NCI-H1092 treated with DMSO at 0.1 percent for 48 hours (cell line): ENCODE results near the gene CTSA.
"Not testable (repeated sequence)": the region's sequence is repeated elsewhere in the genome, so short reads cannot be mapped to it uniquely, and the experiment has no call there.

Experiments
- DNase-seq: peaks from one replicate; lab custom pipeline; 2025; lab: John Stamatoyannopoulos, UW

Gene CTSA

DNA sequence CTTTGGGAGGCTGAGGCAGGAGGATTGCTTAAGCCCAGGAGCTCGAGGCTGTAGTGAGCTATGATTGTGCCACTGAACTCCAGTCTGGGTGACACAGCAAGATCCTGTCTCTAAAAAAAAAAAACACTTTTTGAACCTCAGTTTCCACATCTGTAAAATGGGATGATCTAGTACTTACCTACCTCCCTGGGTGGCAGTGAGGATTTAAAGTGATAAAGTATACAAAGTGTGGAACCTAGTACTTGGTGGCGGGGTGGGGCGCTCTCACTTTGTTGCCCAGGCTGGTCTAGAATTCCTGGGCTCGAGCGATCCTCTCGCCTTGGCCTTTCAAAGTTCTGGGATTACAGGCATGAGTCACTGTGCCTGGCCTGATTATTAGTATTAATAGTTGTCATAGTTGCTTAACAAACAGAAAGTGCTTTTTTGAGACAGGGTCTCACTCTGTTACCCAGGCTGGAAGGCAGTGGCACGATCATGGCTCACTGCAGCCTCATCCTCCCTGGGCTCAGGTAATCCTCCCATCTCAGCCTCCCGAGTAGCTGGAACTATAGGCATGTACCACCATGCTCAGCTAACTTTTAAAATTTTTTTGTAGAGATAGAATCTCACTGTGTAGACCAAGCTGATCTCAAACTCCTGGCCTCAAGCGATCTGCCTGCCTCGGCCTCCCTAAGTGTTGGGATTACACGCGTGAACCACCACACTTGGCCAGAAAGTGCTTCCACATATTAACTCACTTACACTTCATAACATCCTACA is 27.8 kb downstream of the CTSA start:
- DNase-seq: no peak

DNA sequence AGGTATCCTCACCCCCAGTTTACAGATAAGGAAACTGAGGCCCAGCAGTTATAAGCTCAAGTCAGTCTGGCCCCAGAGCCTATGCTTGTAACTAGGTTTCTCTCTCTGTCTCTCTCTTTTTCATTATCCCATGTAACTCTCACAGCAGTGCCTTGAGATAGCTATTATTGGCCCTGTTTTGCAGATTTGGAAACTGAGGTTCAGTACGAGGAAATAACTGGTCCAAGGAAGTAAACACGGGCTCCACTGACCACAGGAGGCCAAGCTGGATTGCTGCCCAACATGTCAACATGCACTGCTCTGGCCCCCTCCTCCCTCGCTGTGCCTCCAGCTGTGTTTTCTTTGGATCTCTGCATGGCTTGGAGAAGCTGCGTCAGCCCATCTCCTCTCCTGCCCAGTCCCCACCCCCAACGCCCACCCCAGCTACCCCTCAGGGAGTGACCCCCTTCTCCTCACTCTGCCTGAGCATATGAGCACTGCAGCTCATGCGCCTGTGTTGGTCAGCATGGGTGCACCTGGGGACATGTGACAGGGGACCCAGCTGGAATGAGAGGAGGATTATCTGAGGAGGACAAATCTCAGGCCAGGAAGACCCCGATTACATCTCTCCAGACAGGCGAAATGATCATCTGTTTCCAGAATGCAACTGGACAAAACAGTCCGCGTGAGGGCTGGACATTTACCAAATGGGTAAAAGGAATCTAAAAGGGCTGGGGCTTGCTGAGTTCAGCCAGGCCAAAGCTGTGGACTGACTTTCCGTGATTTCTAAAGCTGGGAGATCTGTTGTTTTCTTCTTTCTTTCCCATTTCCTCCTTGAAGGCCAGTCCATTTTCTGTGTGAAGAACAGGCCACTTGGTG is 28.6 kb downstream of the CTSA start:
- DNase-seq: peak; percentile 5

DNA sequence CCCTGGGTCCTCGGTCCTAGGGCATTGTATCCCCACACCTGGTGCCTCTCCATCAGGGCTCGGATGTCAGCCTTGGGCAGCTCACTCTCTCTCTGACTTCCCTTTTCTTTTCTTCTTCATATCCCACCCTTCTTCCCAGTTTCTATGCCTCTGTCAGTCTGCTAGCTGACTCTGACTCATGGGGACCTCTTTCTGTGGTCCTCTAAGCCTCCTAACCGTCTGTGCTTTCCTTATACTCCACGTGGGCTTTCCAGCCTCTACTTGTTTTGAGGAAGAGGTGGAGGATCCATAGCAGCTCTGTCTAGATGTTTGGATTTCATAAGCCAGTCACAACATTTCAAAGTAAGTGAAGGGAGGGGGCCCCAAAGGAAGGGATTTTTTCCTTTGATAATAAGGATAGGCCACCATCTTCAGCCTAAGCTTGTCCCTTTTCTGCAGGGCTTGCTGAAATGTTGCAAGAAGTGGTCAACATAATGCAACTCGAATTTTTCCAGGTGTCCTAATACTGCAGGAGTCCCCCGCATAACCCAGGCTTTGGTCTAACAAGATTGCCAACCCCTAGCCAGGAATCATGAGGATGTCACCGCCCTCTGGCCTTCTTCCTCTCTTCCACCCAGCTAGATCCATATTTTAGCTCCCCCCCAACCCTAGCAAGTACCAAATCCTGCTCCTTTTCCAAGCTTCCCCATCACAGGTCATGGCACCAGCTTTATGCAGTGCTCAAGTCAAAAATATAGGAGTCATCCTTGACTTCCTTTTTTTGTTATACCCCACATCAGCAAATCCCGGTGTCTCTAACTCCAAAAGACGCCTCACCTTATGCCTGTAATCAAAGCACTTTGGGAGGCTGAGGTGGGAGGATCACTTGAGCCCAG is 29.6 kb downstream of the CTSA start:
- no peak for DNase-seq

DNA sequence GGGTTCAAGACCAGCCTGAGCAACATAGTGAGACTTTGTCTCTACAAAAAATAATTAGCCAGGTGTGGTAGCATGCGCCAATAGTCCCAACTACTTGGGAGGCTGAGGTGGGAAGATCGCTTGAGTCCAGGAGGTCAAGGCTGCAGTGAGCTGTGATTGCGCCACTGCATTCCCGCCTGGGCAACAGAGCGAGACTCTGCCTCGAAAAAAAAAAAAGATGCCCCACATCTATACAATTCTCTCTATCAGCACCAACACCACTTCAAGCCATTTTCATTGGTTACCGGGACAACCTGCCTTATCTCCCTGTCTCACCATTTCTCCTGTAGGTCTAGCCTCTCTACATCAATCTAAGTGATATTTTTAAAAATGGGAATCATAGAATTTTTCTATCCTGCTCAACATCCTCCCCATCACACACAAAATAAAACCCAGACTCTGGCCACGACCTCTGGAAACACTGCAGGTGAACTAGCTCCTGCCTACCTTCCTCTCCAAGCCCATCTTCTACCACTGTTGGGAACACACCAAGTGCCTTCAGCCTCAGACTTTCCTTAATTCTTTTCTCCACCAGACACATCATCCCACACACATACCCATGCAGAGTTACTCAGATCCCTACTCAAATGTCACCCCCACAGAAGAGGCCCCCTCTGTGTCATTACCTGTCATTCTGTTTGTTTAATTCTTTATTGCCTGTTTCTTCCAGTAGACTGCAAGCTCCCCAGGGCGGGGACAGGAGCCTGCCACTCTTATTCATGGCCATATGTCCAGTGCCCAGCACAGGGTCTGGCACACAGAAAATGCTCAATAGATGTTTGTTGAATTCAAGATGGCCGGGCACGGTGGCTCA is 30.4 kb downstream of the CTSA start:
- no peak for DNase-seq

DNA sequence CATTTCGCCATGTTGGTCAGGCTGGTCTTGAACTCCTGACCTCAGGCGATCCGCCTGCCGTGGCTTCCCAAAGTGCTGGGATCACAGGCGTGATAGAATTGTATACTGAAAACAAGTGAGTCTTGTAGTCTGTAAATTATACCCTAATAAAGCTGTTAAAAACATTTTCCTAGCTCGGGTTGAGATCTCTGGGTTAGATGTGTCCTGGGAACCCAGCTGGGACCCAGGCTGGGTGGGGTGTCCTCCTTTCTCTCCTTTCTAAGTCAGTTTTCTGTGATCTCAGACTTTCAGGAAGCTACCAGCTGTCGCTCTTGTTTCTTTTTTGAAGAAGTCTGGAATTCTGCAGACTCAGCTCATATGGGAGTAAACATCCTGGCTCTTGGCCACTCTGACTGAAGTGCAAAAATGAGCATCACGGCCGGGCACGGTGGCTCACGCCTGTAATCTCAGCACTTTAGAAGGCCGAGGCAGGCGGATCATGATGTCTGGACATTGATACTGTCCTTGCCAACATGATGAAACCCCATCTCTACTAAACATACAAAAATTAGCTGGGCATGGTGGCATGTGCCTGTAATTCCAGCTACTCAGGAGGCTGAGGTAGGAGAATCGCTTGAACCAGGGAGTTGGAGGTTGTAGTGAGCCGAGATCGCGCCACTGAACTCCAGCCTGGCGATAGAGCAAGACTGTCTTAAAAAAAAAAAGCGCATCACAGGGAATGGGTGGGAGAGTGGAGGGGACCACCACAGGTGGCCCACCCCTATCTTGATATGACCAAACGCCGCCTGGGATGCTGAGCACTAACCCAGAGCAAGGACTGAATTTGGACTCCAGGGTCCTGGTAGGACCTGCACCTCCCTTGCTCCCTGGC is 33.5 kb downstream of the CTSA start:
- no peak for DNase-seq

DNA sequence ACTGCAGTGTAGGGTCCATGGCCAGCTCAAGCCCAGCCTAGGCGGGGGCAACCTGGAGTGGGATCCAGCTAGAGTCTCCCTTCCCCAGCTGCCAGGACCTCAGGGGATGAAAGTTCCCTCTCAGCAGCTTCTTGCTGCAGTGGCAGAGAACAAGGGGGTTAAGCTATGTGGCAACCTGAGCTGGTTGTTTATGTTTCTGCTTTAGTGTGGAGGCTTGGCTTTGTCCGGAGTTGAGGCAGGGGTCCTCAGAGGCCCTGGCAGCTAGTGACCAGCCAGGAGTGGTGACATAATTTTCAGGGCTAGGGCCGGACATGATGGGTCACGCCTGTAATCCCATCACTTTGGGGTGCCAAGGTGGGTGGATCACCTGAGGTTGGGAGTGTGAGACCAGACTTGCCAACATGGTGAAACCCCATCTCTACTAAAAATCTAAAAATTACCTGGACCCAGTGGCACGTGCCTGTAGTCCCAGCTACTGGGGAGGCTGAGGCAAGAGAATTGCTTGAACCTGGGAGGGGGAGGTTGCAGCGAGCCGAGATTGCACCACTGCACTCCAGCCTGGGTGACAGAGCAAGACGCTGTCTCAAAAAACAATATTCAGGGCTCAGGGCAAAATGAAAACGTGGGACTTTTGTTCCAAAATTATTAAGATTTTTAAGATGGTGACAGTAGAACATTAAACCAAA is 34.8 kb downstream of the CTSA start:
- no peak for DNase-seq

GRCh38 chr20:45926731-45927070 is 35.6 kb downstream of the CTSA start:
- no peak for DNase-seq

- no peak for DNase-seq
Observed at GRCh38 chr20:45927071-45927878, 36.1 kb downstream of the CTSA start.

- DNase-seq: not testable (repeated sequence)
Observed at GRCh38 chr20:45931680-45932079, 40.5 kb downstream of the CTSA start.

GRCh38 chr20:45933266-45934045 is 42.3 kb downstream of the CTSA start:
- peak; percentile 82 for DNase-seq

DNA sequence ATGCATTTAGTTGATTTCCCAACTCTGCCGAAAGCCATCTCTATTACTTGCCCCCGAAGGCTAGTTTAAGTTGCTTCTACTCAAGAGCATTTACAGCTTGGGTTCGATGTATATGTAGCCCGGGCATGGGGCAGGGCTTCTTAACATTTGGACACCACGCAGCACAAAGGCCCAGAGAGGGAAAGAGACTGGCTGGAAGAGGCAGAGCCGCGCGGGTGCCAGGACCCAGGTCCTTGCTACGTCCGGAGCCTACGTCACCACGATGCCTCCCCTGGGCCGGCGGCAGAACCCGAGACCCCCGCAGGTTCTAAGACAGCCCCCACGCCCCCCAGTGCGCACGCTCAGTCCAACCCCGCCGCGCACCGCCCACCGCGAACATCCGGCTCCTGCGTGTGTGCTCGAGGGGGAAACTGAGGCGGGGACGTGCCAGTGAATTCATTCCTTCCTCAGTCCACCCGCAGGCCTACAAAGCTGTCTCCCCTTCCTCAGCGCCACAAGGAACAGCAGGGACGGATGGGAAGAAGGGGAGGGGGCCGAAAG is 43.0 kb downstream of the CTSA start:
- DNase-seq: peak; percentile 77

DNA sequence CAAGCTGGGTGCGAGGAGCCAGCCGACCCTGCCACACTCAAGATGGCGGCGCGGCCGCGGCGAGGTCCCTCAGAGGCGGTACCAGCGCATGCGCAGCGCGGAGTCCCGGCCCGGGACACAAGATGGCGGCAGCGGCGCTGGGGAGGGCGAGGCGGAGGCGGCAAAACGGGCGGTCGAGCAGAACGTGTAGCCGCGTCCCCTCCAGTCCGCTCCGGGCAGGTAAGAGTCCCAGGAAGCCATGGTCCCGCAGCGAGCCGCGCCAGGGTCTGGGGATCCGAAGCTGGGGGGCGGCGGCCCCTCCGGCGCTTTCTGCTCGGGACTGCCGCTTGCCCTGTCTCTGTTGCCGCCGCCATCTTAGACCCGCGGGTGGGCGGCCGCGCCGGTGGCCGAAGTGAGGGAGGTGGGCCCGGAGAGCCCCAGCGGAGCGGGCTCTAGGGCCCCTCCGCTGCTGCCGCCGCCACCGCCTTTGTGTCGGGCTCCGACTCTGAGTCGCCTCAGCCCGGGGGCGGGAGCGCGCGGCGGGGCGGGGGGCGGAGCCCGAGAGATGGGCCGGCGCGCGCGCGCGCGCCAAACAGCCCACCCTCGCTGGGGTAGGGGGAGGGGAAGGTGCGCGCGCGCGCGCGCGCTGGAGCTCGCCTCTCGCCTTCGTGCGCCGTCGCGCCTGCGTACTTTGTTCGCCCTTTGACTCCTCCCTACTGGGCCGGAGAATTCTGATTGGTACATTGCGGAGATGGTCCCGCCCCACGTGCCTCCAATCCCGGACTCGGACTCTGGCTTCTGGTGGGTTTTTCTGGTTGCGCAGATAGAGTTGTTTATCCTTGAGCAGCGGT is 43.7 kb downstream of the CTSA start, which contains the start of gene PCIF1:
PCIF1 (plus strand) TSS at position 98 of the 830 bp plus-strand sequence. CDS start 4,317 bp downstream, outside the sequence.
- peak; percentile 98 for DNase-seq

- no peak for DNase-seq
Observed at GRCh38 chr20:45935416-45936046, 44.4 kb downstream of the CTSA start.

- no peak for DNase-seq
Observed at GRCh38 chr20:45937765-45938164, 46.6 kb downstream of the CTSA start.

DNA sequence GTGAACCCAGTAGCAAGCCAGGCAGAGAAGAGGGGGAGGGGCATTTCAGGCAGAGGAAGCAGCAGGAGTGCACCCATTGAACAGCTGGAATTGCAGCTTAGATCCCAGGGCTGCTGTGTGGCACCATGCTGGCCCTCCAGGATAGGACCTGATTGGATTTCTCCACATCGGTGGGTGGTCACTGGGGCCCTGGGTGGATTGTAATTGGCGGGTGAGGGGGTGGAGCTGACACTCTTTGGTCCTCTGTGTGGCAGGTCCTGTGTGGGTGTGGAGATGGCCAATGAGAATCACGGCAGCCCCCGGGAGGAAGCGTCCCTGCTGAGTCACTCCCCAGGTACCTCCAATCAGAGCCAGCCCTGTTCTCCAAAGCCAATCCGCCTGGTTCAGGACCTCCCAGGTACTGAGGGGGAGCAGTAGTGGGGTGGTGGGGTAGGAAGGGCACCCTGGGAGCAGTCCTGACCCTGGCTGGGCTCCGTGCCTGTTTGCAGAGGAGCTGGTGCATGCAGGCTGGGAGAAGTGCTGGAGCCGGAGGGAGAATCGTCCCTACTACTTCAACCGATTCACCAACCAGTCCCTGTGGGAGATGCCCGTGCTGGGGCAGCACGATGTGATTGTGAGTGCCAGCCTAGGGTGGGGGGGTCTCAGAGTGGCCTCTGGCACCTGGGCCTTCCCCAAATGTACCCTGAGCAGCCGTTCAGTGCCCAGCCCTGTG is 47.7 kb downstream of the CTSA start:
- DNase-seq: no peak

DNA sequence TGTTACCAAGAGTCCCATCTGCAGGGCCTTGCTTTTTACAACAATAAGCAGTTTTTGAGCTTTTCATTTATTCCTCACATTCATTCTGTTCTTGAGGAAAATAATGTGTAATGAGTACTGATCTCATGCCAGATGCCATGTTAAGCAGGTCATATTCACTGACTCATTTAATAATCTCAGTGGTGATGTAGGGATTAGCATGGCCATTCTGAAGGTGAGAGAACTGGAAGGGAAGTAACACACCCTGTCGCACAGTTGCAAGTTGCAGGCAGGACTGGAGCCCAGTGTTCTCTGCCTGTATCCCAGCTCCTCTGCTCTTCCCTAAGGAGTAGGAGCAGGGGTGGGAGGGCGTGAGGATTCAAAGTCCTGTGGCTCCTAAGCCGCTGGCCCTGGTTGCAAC is 48.9 kb downstream of the CTSA start:
- no peak for DNase-seq
